Bronchial epithelial cell (primary cell): ENCODE data around the gene DUSP3. TPM values are rescaled to one million over a fixed set of nuclear protein-coding genes. Genes with fewer than 3 reads are reported as not detected.

Source experiments
- DNase-seq: peaks from one replicate; pipeline ENCODE4 v3.0.0-alpha.2; 2010; ENCODE audit warnings: low read depth
- FAIRE-seq: peaks from 2 replicates; lab custom pipeline; 2011; peaks lifted over from hg19 to GRCh38; lab: Jason Lieb, UNC
- H3K27me3 ChIP-seq: 2 replicates; pipeline ENCODE4 v1.5.1; 2011; ENCODE audit warnings: low read length; ENCODE audit not compliant: control insufficient read depth, insufficient read depth
- H3K36me3 ChIP-seq: 2 replicates; pipeline ENCODE4 v1.5.1; 2011; ENCODE audit warnings: low read length; ENCODE audit not compliant: control insufficient read depth, insufficient read depth
- H3K4me3 ChIP-seq: 2 replicates; pipeline ENCODE4 v1.5.1; 2011; ENCODE audit warnings: mild to moderate bottlenecking, low read depth, low read length, control low read depth
- CTCF ChIP-seq: IDR thresholded peaks from 2 replicates; pipeline ENCODE4 v1.5.1; 2011; ENCODE audit warnings: mild to moderate bottlenecking, moderate library complexity, low read length, control low read depth, inconsistent platforms; ENCODE audit not compliant: insufficient read depth, severe bottlenecking
- total RNA-seq: library from RNA; depleted of rRNA; stranded (reverse); fragments of >200 nt; gene quantifications from 2 replicates; pipeline ENCODE4 v1.2.1, GENCODE V29; 2014

DUSP3 gene
- total RNA-seq, 1 donor from 2014 or later: 36.9 TPM

DNA sequence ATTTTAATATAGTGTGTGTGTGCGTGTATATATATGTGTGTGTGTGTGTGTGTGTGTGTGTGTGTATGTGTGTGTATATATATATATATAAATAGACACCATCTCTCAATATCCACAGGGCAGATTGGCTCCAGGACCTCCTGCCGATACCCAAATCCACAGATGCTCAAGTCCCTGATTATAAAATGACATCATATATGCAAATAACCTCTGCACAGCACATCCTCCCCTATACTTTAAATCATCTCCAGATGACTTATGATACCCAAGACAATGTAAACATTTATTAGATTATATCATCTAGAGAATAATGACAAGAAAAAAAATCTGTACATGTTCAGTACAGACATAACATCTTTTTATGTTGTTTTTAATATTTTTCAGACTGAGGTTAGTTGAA is 7.8 kb downstream of the DUSP3 start:
- DNase-seq (no peak), FAIRE-seq (no peak)
- no peak for TF ChIP-seq CTCF
- no peaks in the 10 kb centered on the region for H3K27me3 ChIP-seq
- peaks cover 23% of the 10 kb centered on the region for H3K36me3 ChIP-seq
- no peak overlapping the region for H3K4me3 ChIP-seq

- Histone ChIP-seq H3K36me3 (peaks cover 21% of the 10 kb centered on the region), H3K27me3 (no peaks in the 10 kb centered on the region), H3K4me3 (no peak overlapping the region)
- no peak for TF ChIP-seq CTCF
- DNase-seq: no peak
- FAIRE-seq: peak; percentile 18
Measured at GRCh38 chr17:43769859-43770258, 8.9 kb downstream of the DUSP3 start.

DNA sequence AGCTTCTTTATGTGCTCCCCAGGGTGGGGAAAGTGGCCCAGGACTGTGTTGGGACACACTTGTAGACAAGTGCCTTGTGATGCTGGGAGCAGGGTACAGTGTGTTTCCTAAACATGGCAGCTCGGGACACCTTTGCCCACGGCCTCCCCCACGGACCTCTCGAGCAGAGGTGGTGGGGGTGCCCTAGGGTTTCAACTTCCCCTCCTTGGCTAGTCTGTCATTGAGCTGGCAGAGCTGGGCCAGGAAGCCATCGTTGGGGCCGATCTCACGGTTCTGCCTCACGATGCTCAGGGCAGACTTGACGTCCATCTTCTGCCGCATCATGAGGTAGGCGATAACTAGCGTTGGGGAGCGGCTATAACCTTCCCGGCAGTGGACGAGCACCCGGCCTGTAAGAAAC is 9.4 kb downstream of the DUSP3 start:
- Histone ChIP-seq H3K4me3 (no peak overlapping the region), H3K36me3 (peaks cover 17% of the 10 kb centered on the region), H3K27me3 (no peaks in the 10 kb centered on the region)
- DNase-seq: no peak
- TF ChIP-seq CTCF: no peak
- FAIRE-seq: no peak

DNA sequence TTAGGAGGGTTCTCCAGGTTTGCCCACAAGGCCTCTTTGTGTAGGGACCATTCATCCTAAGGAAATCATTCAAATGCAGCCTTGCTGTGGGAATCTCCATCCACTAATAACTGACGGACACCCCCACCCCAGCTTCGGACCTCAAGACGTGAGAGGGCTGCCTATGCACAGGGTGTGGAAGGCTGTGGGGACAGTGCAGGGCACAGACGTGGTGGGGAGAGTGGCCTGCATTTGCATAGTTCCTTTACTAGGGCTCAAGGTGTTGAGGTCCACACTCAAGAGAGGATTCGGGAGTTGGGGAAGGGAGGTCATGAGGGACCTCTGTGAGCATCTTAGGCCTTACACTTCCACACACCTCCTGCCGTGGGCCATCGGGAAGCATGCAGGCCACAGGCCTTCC is 9.8 kb downstream of the DUSP3 start:
- FAIRE-seq (no peak), DNase-seq (no peak)
- no peak for TF ChIP-seq CTCF
- no peaks in the 10 kb centered on the region for H3K27me3 ChIP-seq
- H3K4me3 ChIP-seq: no peak overlapping the region
- peaks cover 12% of the 10 kb centered on the region for H3K36me3 ChIP-seq

DNA sequence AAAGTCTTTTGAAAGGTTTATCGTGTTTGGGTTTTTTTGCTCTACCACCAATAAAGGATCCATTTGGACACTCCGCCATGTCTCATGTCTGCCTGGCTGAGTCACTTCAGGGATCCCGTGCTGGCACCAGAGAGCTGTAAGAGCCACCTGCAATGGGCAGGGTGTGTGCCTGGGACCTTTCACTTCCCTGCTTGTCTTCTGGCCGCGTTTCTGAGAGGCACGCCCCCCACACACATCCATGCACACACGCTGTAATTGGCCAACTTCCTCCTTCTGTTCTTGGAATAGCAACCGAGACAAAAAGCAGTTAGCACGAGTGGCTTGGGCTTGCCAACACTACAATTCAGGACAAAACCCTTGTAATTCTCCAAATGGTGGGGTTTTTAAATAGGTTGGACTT is 10.4 kb downstream of the DUSP3 start:
- DNase-seq (no peak), FAIRE-seq (no peak)
- no peak for TF ChIP-seq CTCF
- Histone ChIP-seq H3K36me3 (peaks cover 11% of the 10 kb centered on the region), H3K27me3 (no peaks in the 10 kb centered on the region), H3K4me3 (no peak overlapping the region)

DNA sequence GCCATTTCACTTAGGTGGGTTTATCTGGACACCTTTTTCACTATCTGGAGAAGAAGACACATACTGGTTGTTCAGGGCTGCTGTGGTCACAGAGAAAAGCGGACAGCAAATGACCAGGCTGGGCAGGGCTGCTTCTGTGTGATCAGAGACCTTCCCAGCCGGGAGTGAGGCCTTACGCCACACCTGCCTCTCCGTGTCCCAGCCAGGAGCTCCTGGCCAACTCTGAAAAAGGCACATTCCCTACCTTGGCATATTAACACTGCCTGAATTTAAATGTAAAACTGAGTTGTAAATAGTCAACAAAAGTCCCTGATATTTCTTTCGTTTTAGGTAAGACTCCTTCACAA is 11.1 kb downstream of the DUSP3 start:
- TF ChIP-seq CTCF: no peak
- no peak overlapping the region for H3K4me3 ChIP-seq
- peaks cover 7% of the 10 kb centered on the region for H3K36me3 ChIP-seq
- H3K27me3 ChIP-seq: no peaks in the 10 kb centered on the region
- no peak for FAIRE-seq
- DNase-seq: no peak
